Neutrophil (primary cell): ENCODE measurements around the gene SORBS2.

ENCODE experiments used
- H3K27ac ChIP-seq: fragments of 200-600 bp; sonication (generic); 2 replicates; pipeline ENCODE4 v1.5.1; 2016; ENCODE audit warnings: mild to moderate bottlenecking, moderate library complexity
- H3K27me3 ChIP-seq: fragments of 200-600 bp; sonication (generic); 2 replicates; pipeline ENCODE4 v1.6.0; 2016; ENCODE audit warnings: mild to moderate bottlenecking
- H3K36me3 ChIP-seq: fragments of 200-600 bp; sonication (generic); 2 replicates; pipeline ENCODE4 v1.5.1; 2017
- H3K4me1 ChIP-seq, 2 experiments: fragments of 200-600 bp in 1 of 2; sonication (generic) in 1 of 2; 1 replicate in 1 of 2; 2 replicates in 1 of 2; pipeline versions ENCODE4 v1.5.1 to v1.6.1; 2013 to 2016; ENCODE audit warnings: low read depth in 1 of 2, low read length in 1 of 2, mild to moderate bottlenecking in 1 of 2, moderate library complexity in 1 of 2; ENCODE audit not compliant: control insufficient read depth in 1 of 2, insufficient read depth in 1 of 2
- H3K4me3 ChIP-seq, 2 experiments: fragments of 200-600 bp in 1 of 2; sonication (generic) in 1 of 2; 1 replicate in 1 of 2; 2 replicates in 1 of 2; pipeline ENCODE4 v1.5.1; 2013 to 2016; ENCODE audit warnings: low read depth in 1 of 2, low read length in 1 of 2, mild to moderate bottlenecking in 1 of 2, moderate library complexity in 1 of 2
- H3K9me3 ChIP-seq: fragments of 200-600 bp; sonication (generic); 2 replicates; pipeline ENCODE4 v1.5.1; 2016
- TF ChIP-seq, protein P1 (sequence below): fragments of 200-600 bp; sonication (generic); IDR thresholded peaks from 2 replicates; pipeline ENCODE4 v1.5.1; 2016; ENCODE audit warnings: antibody characterized with exemption

Gene SORBS2

DNA sequence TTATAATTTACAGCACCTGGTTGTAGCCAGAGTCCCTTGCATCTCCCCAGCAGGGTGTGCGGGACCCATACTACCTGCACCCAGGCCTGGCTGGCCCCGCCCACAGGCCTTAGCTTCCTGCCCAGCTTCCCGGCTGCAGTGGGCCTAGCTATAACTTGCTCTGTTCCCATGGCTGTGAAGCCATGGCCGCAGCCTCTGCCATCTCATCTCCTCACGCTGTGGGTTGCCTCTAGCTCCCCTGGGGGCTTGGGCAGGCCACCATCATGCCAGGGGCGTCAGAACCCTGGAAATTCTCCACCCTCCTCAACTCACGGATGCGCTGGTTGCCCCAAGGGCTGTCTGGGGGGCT is 26.1 kb upstream of the SORBS2 start:
- H3K4me3 ChIP-seq, result no peak overlapping the region
- H3K9me3 ChIP-seq, result no peaks in the 10 kb centered on the region
- no peak overlapping the region for H3K27ac ChIP-seq
- no peaks in the 10 kb centered on the region for H3K36me3 ChIP-seq
- no peaks in the 10 kb centered on the region for H3K4me1 ChIP-seq
- TF ChIP-seq, protein P1, sequence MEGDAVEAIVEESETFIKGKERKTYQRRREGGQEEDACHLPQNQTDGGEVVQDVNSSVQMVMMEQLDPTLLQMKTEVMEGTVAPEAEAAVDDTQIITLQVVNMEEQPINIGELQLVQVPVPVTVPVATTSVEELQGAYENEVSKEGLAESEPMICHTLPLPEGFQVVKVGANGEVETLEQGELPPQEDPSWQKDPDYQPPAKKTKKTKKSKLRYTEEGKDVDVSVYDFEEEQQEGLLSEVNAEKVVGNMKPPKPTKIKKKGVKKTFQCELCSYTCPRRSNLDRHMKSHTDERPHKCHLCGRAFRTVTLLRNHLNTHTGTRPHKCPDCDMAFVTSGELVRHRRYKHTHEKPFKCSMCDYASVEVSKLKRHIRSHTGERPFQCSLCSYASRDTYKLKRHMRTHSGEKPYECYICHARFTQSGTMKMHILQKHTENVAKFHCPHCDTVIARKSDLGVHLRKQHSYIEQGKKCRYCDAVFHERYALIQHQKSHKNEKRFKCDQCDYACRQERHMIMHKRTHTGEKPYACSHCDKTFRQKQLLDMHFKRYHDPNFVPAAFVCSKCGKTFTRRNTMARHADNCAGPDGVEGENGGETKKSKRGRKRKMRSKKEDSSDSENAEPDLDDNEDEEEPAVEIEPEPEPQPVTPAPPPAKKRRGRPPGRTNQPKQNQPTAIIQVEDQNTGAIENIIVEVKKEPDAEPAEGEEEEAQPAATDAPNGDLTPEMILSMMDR, result no peak
- no peaks in the 10 kb centered on the region for H3K27me3 ChIP-seq

DNA sequence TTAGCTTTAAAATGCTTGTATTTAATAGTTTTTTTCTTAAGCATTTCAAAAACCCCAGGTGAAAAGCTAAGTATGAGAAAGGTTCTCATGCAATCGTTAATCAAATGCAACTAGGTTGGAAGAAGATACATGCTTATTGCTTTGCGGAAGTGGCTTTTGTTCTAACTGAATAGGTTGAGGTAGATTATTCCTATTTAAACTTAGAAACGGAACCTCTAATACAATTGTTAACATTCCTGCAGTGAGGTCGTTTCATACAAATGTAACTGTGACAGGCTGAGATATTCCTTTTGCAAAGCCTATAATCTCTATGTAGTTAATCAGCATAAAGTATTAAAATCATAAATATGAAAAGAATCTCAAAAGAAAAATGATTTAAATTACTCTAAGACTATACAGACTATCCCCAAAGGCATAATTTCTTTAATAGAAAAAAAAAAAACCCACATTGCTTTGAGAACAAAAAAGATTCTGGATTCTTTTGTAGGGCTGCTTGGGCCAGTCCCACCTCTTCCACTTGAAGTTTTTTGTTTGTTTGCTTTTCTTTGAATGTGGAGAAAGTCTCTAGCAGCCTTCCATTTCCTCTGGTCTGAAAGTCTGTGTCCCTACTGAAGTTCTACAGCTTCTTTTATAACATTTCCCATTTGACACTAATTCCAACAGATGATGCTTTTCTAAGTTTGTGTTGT is 25.6 kb upstream of the SORBS2 start:
- Histone ChIP-seq H3K4me1 (no peaks in the 10 kb centered on the region), H3K4me3 (no peak overlapping the region), H3K27ac (no peak overlapping the region), H3K27me3 (no peaks in the 10 kb centered on the region), H3K36me3 (no peaks in the 10 kb centered on the region), H3K9me3 (no peaks in the 10 kb centered on the region)
- TF ChIP-seq, protein P1, result no peak

DNA sequence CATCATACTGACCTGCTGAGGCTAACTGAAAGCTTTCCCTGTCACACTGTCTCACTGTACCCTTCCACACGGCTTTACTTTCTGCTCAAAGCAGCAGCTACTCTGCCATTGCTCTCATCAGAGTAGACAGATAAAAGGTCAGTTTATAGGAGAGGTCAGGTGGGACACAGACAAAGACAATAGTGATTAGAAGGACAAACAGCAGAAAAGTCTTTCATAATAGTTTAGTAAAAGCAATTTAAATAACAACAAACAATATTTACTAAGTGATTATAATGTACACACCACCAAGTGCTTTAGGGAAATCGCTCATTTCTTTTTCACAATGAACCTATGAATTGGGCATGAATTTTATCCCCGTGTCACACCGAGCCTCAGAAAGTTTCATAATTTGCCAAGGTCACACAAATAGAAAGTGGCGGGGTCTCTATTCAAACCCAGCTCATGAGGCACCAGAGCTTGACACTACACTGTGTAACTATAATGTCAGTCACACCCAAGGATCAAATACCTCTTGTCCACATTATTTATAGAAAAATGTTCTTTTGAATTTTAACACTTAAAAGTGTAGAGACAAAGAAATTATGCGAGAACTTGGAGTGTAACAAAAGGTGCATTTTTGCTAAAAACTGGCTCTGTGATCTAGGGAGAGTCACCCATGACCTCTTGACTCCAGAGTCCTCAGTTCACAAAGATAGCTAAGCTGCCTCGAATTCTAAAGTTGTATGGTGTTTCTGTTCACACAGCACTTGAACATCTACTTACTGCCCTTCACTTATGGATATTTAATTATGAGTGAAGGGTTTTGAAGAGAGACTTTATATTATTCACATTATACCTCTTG is 24.5 kb upstream of the SORBS2 start:
- TF ChIP-seq, protein P1, result no peak
- H3K27me3 ChIP-seq, result no peaks in the 10 kb centered on the region
- H3K36me3 ChIP-seq, result no peaks in the 10 kb centered on the region
- H3K9me3 ChIP-seq, result no peaks in the 10 kb centered on the region
- no peak overlapping the region for H3K27ac ChIP-seq
- H3K4me3 ChIP-seq, result no peak overlapping the region
- no peaks in the 10 kb centered on the region for H3K4me1 ChIP-seq

DNA sequence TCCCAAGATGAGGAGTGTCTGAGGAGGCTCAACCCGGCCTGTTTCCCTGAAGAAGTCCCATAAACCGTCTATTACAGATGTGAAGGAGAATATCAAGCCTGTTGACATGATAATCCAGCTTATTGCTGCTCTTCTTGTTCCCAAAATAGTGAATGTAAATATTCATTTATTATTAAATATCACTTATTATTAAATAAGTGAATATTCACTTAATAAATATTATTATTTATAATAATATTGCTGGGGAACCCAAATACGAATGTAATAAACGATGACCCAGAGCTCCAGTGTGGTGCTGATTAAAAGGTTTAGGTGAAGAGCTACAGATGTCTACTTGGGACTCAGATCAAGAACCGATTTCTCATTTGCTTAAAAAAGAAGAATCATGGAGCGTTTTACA is 23.8 kb upstream of the SORBS2 start:
- Histone ChIP-seq H3K9me3 (no peaks in the 10 kb centered on the region), H3K4me1 (no peaks in the 10 kb centered on the region), H3K4me3 (no peak overlapping the region), H3K27ac (no peak overlapping the region), H3K27me3 (no peaks in the 10 kb centered on the region), H3K36me3 (no peaks in the 10 kb centered on the region)
- TF ChIP-seq, protein P1, result no peak

DNA sequence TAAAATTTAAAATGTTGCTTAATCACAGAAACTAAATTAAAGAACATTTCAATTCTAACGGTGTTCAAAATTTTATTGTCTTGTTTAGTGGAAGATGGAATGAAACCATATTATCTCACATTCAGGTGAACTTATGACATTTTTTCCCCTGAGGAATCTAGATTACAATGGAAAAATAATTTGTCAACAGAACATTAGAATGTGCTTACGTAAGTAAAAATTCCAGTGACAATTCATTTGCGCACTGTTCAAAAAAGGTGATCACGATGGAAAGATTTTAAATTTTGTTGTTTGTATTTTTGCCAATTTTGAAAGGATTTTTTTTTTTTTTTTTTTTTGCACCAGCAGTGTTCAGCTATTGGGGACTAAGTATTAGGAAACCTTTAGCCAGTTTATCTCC is 23.3 kb upstream of the SORBS2 start:
- Histone ChIP-seq H3K9me3 (no peaks in the 10 kb centered on the region), H3K36me3 (no peaks in the 10 kb centered on the region), H3K27me3 (no peaks in the 10 kb centered on the region), H3K4me3 (no peak overlapping the region), H3K27ac (no peak overlapping the region), H3K4me1 (no peaks in the 10 kb centered on the region)
- TF ChIP-seq, protein P1, result no peak
